K562 (cell line): ENCODE measurements around the gene EBF4. TPM values are rescaled to one million over a fixed set of nuclear protein-coding genes. Genes with fewer than 3 reads are reported as not detected.

Source experiments
- ARID1B ChIP-seq: fragments of 450-650 bp; IDR thresholded peaks from 2 replicates; pipeline ENCODE4 v1.6.1; 2016; ENCODE audit warnings: antibody characterized with exemption, mild to moderate bottlenecking, inconsistent platforms
- FOXK1 ChIP-seq: sonication (generic); formaldehyde crosslinking; IDR thresholded peaks from 2 replicates; pipeline ENCODE4 v1.8.0; 2022; ENCODE audit warnings: missing genetic modification reagents, mild to moderate bottlenecking, borderline replicate concordance
- FOXM1 ChIP-seq, 2 experiments: fragments of 450-650 bp in 1 of 2; sonication (generic) in 1 of 2; formaldehyde crosslinking in 1 of 2; IDR thresholded peaks; 2 replicates each; pipeline versions ENCODE4 v1.6.1 to v1.9.0; 2017 to 2022; ENCODE audit warnings: low read depth in 2 of 2, mild to moderate bottlenecking in 2 of 2, missing genetic modification reagents in 1 of 2, moderate library complexity in 1 of 2
- NFIX ChIP-seq: fragments of 250-450 bp; sonication (Bioruptor Pico); IDR thresholded peaks from 2 replicates; pipeline ENCODE4 v1.4.0; 2020; ENCODE audit warnings: low read depth, mild to moderate bottlenecking, moderate library complexity
- PTBP1 ChIP-seq: fragments of 200-400 bp; formaldehyde crosslinking; IDR thresholded peaks from 2 replicates; pipeline ENCODE4 v1.6.1; 2017; ENCODE audit warnings: low read depth, low read length
- SIN3B ChIP-seq: fragments of 450-650 bp; IDR thresholded peaks from 2 replicates; pipeline ENCODE4 v1.6.1; 2017; ENCODE audit warnings: low read depth, mild to moderate bottlenecking, moderate library complexity
- SRSF1 ChIP-seq: fragments of 200-400 bp; formaldehyde crosslinking; IDR thresholded peaks from 2 replicates; pipeline ENCODE4 v1.6.1; 2017; ENCODE audit warnings: mild to moderate bottlenecking, low read depth, low read length, moderate library complexity
- SRSF7 ChIP-seq: fragments of 200-400 bp; formaldehyde crosslinking; optimal IDR thresholded peaks from 2 replicates; pipeline ENCODE3; 2017; ENCODE audit warnings: mild to moderate bottlenecking, low read depth, low read length
- ZNF311 ChIP-seq: fragments of 250-450 bp; sonication (Bioruptor Pico); IDR thresholded peaks from 2 replicates; pipeline ENCODE4 v1.4.0; 2020; ENCODE audit warnings: mild to moderate bottlenecking, moderate library complexity
- polyA plus RNA-seq, 8 experiments: library from polyadenylated mRNA; depleted of rRNA in 4 of 8; stranded (reverse) in 5 of 8; unstranded in 3 of 8; fragments of >200 nt; fragmentation: Nextera tagmentation in 2 of 8; fragmentation: Illumina TruSeq in 1 of 8; extraction: Ambion mirVana in 2 of 8; extraction: Trizol in 1 of 8; gene quantifications; 2 replicates each; pipeline versions ENCODE4 v1.2.1 to v1.2.3, GENCODE V29; 2011 to 2014; ENCODE audit warnings: inconsistent platforms in 1 of 8, missing spikeins in 1 of 8
- total RNA-seq, 7 experiments: library from RNA; depleted of rRNA in 6 of 7; stranded (reverse); fragments of >200 nt in 6 of 7; fragmentation: Illumina TruSeq in 2 of 7; extraction: Trizol in 2 of 7; gene quantifications; 2 replicates each; pipeline versions ENCODE4 v1.2.1 to v1.2.3, GENCODE V29; 2011 to 2021; ENCODE audit warnings: low replicate concordance in 1 of 7
- TF ChIP-seq, protein P1 (sequence below): sonication (generic); formaldehyde crosslinking; IDR thresholded peaks from 2 replicates; pipeline ENCODE4 v1.8.1; 2023; ENCODE audit warnings: missing genetic modification reagents, mild to moderate bottlenecking, borderline replicate concordance
- TF ChIP-seq, protein P2 (sequence below): fragments of 450-650 bp; formaldehyde crosslinking; IDR thresholded peaks from 2 replicates; pipeline ENCODE4 v1.4.0; 2020; ENCODE audit warnings: mild to moderate bottlenecking, moderate library complexity
- TF ChIP-seq, protein P3 (sequence below): sonication (generic); formaldehyde crosslinking; IDR thresholded peaks from 2 replicates; pipeline ENCODE4 v1.9.0; 2022; ENCODE audit warnings: mild to moderate bottlenecking, missing genetic modification reagents
- TF ChIP-seq, protein P4 (sequence below), 3 experiments: IDR thresholded peaks in 2 of 3; conservative IDR thresholded peaks in 1 of 3; 2 replicates each; pipeline ENCODE4 v1.5.1; 2011 to 2012; ENCODE audit warnings: low read length in 3 of 3, mild to moderate bottlenecking in 3 of 3, control low read depth in 2 of 3, improper control_type of control experiment in 1 of 3, inconsistent platforms in 1 of 3, low read depth in 1 of 3, mixed read lengths in 1 of 3, moderate library complexity in 1 of 3; ENCODE audit not compliant: insufficient read depth in 2 of 3
- TF ChIP-seq, protein P5 (sequence below), 2 experiments: IDR thresholded peaks; 2 replicates each; pipeline ENCODE4 v1.6.1; 2011; ENCODE audit warnings: borderline replicate concordance in 1 of 2, control low read depth in 1 of 2, low read depth in 1 of 2, low read length in 1 of 2, mild to moderate bottlenecking in 1 of 2, mixed read lengths in 1 of 2, moderate library complexity in 1 of 2; ENCODE audit not compliant: insufficient read depth in 1 of 2, insufficient read length in 1 of 2, poor library complexity in 1 of 2, severe bottlenecking in 1 of 2; ENCODE audit errors: extremely low read depth in 1 of 2

EBF4 gene
- total and polyA plus RNA-seq, 9 of the 15 experiments (the other 6 are each of a cell fraction or from before 2014, with no cell fraction given): 0.09 TPM; not detected in 8

GRCh38 chr20:2652724-2653555 lies 39.6 kb upstream of the EBF4 start (continued):
- no peak for TF ChIP-seq ARID1B
- TF ChIP-seq, protein P1, sequence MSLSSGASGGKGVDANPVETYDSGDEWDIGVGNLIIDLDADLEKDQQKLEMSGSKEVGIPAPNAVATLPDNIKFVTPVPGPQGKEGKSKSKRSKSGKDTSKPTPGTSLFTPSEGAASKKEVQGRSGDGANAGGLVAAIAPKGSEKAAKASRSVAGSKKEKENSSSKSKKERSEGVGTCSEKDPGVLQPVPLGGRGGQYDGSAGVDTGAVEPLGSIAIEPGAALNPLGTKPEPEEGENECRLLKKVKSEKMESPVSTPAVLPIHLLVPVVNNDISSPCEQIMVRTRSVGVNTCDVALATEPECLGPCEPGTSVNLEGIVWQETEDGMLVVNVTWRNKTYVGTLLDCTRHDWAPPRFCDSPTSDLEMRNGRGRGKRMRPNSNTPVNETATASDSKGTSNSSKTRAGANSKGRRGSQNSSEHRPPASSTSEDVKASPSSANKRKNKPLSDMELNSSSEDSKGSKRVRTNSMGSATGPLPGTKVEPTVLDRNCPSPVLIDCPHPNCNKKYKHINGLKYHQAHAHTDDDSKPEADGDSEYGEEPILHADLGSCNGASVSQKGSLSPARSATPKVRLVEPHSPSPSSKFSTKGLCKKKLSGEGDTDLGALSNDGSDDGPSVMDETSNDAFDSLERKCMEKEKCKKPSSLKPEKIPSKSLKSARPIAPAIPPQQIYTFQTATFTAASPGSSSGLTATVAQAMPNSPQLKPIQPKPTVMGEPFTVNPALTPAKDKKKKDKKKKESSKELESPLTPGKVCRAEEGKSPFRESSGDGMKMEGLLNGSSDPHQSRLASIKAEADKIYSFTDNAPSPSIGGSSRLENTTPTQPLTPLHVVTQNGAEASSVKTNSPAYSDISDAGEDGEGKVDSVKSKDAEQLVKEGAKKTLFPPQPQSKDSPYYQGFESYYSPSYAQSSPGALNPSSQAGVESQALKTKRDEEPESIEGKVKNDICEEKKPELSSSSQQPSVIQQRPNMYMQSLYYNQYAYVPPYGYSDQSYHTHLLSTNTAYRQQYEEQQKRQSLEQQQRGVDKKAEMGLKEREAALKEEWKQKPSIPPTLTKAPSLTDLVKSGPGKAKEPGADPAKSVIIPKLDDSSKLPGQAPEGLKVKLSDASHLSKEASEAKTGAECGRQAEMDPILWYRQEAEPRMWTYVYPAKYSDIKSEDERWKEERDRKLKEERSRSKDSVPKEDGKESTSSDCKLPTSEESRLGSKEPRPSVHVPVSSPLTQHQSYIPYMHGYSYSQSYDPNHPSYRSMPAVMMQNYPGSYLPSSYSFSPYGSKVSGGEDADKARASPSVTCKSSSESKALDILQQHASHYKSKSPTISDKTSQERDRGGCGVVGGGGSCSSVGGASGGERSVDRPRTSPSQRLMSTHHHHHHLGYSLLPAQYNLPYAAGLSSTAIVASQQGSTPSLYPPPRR (CRISPR knock-in tag): no peak
- TF ChIP-seq, protein P2, sequence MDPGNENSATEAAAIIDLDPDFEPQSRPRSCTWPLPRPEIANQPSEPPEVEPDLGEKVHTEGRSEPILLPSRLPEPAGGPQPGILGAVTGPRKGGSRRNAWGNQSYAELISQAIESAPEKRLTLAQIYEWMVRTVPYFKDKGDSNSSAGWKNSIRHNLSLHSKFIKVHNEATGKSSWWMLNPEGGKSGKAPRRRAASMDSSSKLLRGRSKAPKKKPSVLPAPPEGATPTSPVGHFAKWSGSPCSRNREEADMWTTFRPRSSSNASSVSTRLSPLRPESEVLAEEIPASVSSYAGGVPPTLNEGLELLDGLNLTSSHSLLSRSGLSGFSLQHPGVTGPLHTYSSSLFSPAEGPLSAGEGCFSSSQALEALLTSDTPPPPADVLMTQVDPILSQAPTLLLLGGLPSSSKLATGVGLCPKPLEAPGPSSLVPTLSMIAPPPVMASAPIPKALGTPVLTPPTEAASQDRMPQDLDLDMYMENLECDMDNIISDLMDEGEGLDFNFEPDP (CRISPR knock-in tag): no peak
- TF ChIP-seq, protein P3, sequence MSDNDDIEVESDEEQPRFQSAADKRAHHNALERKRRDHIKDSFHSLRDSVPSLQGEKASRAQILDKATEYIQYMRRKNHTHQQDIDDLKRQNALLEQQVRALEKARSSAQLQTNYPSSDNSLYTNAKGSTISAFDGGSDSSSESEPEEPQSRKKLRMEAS (CRISPR knock-in tag): peak; percentile 90
- TF ChIP-seq, protein P4, sequence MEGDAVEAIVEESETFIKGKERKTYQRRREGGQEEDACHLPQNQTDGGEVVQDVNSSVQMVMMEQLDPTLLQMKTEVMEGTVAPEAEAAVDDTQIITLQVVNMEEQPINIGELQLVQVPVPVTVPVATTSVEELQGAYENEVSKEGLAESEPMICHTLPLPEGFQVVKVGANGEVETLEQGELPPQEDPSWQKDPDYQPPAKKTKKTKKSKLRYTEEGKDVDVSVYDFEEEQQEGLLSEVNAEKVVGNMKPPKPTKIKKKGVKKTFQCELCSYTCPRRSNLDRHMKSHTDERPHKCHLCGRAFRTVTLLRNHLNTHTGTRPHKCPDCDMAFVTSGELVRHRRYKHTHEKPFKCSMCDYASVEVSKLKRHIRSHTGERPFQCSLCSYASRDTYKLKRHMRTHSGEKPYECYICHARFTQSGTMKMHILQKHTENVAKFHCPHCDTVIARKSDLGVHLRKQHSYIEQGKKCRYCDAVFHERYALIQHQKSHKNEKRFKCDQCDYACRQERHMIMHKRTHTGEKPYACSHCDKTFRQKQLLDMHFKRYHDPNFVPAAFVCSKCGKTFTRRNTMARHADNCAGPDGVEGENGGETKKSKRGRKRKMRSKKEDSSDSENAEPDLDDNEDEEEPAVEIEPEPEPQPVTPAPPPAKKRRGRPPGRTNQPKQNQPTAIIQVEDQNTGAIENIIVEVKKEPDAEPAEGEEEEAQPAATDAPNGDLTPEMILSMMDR (IDR thresholded peaks at IDR 0.05 in 2 of 3, conservative IDR thresholded peaks at IDR 0.05 in 1 of 3; ENCODE audit: insufficient read depth in 2 of 3, low read depth in 1 of 3, low read length in 3 of 3): no peak
- TF ChIP-seq ZNF311 (CRISPR knock-in tag): no peak
- no peak for TF ChIP-seq NFIX (CRISPR knock-in tag)
- no peak for TF ChIP-seq FOXM1 (IDR thresholded peaks at IDR 0.05; ENCODE audit: low read depth)
- TF ChIP-seq FOXM1 (CRISPR knock-in tag; IDR thresholded peaks at IDR 0.05; ENCODE audit: low read depth): 0 out of 2 replicates have a peak, but pooled peaks have one; percentile 3
- TF ChIP-seq SRSF7: no peak
- TF ChIP-seq, protein P5, sequence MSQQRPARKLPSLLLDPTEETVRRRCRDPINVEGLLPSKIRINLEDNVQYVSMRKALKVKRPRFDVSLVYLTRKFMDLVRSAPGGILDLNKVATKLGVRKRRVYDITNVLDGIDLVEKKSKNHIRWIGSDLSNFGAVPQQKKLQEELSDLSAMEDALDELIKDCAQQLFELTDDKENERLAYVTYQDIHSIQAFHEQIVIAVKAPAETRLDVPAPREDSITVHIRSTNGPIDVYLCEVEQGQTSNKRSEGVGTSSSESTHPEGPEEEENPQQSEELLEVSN (IDR thresholded peaks at IDR 0.05; ENCODE audit: borderline replicate concordance in 1 of 2, extremely low read depth in 1 of 2, insufficient read depth in 1 of 2, insufficient read length in 1 of 2, low read depth in 1 of 2, low read length in 1 of 2, poor library complexity in 1 of 2, severe bottlenecking in 1 of 2): peak; percentile 6 to 34
- peak; percentile 56; the same call in 1 of the 2 replicates for TF ChIP-seq FOXK1 (CRISPR knock-in tag)
- TF ChIP-seq PTBP1: no peak
- no peak; the same call in 1 of the 2 replicates for TF ChIP-seq SIN3B
- no peak for TF ChIP-seq SRSF1
